IMR-90 (cell line): Measurements from ENCODE around the gene LETM1. TPM values are rescaled to one million over a fixed set of nuclear protein-coding genes. Genes with fewer than 3 reads are reported as not detected.

Experiments
- ATAC-seq: fragments of 200-7000 bp; cut with Tn5 transposase; 2 replicates; pipeline ENCODE4 v1.9.1; 2020; ENCODE audit warnings: low read depth, mild to moderate bottlenecking, moderate library complexity
- BruUV-seq: library from RNA; stranded (reverse); fragments of 400-500 nt; replicated peaks from 2 replicates; lab custom pipeline; 2021; lab: Mats Ljungman, UMichigan
- CTCF ChIA-PET: fragments of 300-600 bp; formaldehyde crosslinking; extraction: SDS; loops from one replicate; lab custom pipeline; 2021; ENCODE audit warnings: antibody characterized with exemption; lab: Yijun Ruan, JAX
- POLR2A ChIA-PET: fragments of 300-600 bp; sonication (Branson Sonifier 250); formaldehyde crosslinking; loops from one replicate; lab custom pipeline; 2022; ENCODE audit warnings: antibody characterized with exemption; ENCODE audit not compliant: unreplicated experiment; lab: Charles Lee
- DNase-seq: peaks from one replicate; pipeline ENCODE4 v3.0.0; 2013
- H2AFZ ChIP-seq: replicated peaks from 2 replicates; pipeline ENCODE3; 2013; ENCODE audit warnings: low read length, mild to moderate bottlenecking; ENCODE audit not compliant: poor library complexity
- H2AK5ac ChIP-seq: 2 replicates; pipeline ENCODE4 v1.6.1; 2013; ENCODE audit warnings: low read depth, low read length, inconsistent platforms
- H2AK9ac ChIP-seq: replicated peaks from 2 replicates; pipeline ENCODE3; 2013; ENCODE audit warnings: mild to moderate bottlenecking, low read depth, low read length, moderate library complexity; ENCODE audit not compliant: poor library complexity
- H2BK120ac ChIP-seq: 2 replicates; pipeline ENCODE4 v1.6.1; 2013; ENCODE audit warnings: low read depth, low read length, inconsistent platforms
- H2BK15ac ChIP-seq: 3 replicates; pipeline ENCODE4 v1.6.1; 2013; ENCODE audit warnings: low read depth, low read length, inconsistent platforms
- H2BK20ac ChIP-seq: 2 replicates; pipeline ENCODE4 v1.6.1; 2013; ENCODE audit warnings: low read depth, mild to moderate bottlenecking, inconsistent platforms, low read length, moderate library complexity
- H2BK5ac ChIP-seq: 2 replicates; pipeline ENCODE4 v1.6.1; 2013; ENCODE audit warnings: mild to moderate bottlenecking, low read depth, low read length, inconsistent platforms; ENCODE audit not compliant: poor library complexity, severe bottlenecking
- H3K14ac ChIP-seq: replicated peaks from 2 replicates; pipeline ENCODE4 v1.6.1; 2013; ENCODE audit warnings: low read depth, low read length, inconsistent platforms
- H3K18ac ChIP-seq: 2 replicates; pipeline ENCODE4 v1.6.1; 2013; ENCODE audit warnings: low read depth, low read length, control low read depth
- H3K23ac ChIP-seq: 2 replicates; pipeline ENCODE4 v1.6.1; 2013; ENCODE audit warnings: low read depth, low read length, inconsistent platforms
- H3K27ac ChIP-seq: 2 replicates; pipeline ENCODE4 v1.5.1; 2013; ENCODE audit warnings: mild to moderate bottlenecking, control low read depth, low read length; ENCODE audit not compliant: insufficient read depth
- H3K27me3 ChIP-seq: 2 replicates; pipeline ENCODE4 v1.6.1; 2013; ENCODE audit warnings: low read length; ENCODE audit not compliant: control insufficient read depth, insufficient read depth
- H3K36me3 ChIP-seq: 2 replicates; pipeline ENCODE4 v1.6.1; 2013; ENCODE audit warnings: low read length, mixed read lengths; ENCODE audit not compliant: control insufficient read depth, insufficient read depth
- H3K4ac ChIP-seq: 2 replicates; pipeline ENCODE4 v1.6.1; 2013; ENCODE audit warnings: low read depth, low read length, inconsistent platforms
- H3K4me1 ChIP-seq: 2 replicates; pipeline ENCODE4 v1.6.1; 2013; ENCODE audit warnings: low read length, mixed read lengths; ENCODE audit not compliant: control insufficient read depth, insufficient read depth
- H3K4me2 ChIP-seq: 2 replicates; pipeline ENCODE4 v1.6.1; 2013; ENCODE audit warnings: low read depth, mild to moderate bottlenecking, control low read depth, low read length, moderate library complexity
- H3K4me3 ChIP-seq: 2 replicates; pipeline ENCODE4 v1.5.1; 2013; ENCODE audit warnings: low read depth, mild to moderate bottlenecking, control low read depth, low read length, moderate library complexity; ENCODE audit not compliant: insufficient read depth
- H3K56ac ChIP-seq: 2 replicates; pipeline ENCODE4 v1.6.1; 2013; ENCODE audit warnings: low read length, inconsistent platforms; ENCODE audit not compliant: insufficient read depth; ENCODE audit errors: extremely low read depth
- H3K79me1 ChIP-seq, 2 experiments: 2 replicates each; pipeline ENCODE4 v1.6.1; 2013; ENCODE audit warnings: low read length in 2 of 2, inconsistent platforms in 1 of 2, low read depth in 1 of 2
- H3K9ac ChIP-seq: 2 replicates; pipeline ENCODE4 v1.6.1; 2013; ENCODE audit warnings: low read depth, low read length, control low read depth
- H3K9me1 ChIP-seq: 2 replicates; pipeline ENCODE4 v1.6.1; 2013; ENCODE audit warnings: low read length, inconsistent platforms; ENCODE audit not compliant: insufficient read depth
- H3K9me3 ChIP-seq: 2 replicates; pipeline ENCODE4 v1.6.1; 2013; ENCODE audit warnings: low read length; ENCODE audit not compliant: control insufficient read depth, insufficient read depth
- H4K20me1 ChIP-seq: 2 replicates; pipeline ENCODE4 v1.6.1; 2013; ENCODE audit warnings: low read length, inconsistent platforms; ENCODE audit not compliant: insufficient read depth
- H4K5ac ChIP-seq: 2 replicates; pipeline ENCODE4 v1.6.1; 2013; ENCODE audit warnings: mild to moderate bottlenecking, low read depth, low read length, control low read depth
- H4K8ac ChIP-seq, 2 experiments: 2 replicates each; pipeline ENCODE4 v1.6.1; 2013; ENCODE audit warnings: low read depth in 2 of 2, low read length in 2 of 2, control low read depth in 1 of 2, inconsistent platforms in 1 of 2
- H4K91ac ChIP-seq: 2 replicates; pipeline ENCODE4 v1.6.1; 2013; ENCODE audit warnings: low read depth, low read length, inconsistent platforms; ENCODE audit not compliant: insufficient read depth
- BHLHE40 ChIP-seq: fragments of 150-350 bp; IDR thresholded peaks from 2 replicates; pipeline ENCODE4 v1.6.1; 2016; ENCODE audit warnings: mild to moderate bottlenecking, low read depth, low read length
- MAFK ChIP-seq: IDR thresholded peaks from 2 replicates; pipeline ENCODE4 v1.6.1; 2012; ENCODE audit warnings: low read depth, low read length, improper control_type of control experiment
- MXI1 ChIP-seq: IDR thresholded peaks from 2 replicates; pipeline ENCODE4 v1.6.1; 2012; ENCODE audit warnings: low read depth, mild to moderate bottlenecking, low read length, moderate library complexity, borderline replicate concordance
- RAD21 ChIP-seq: IDR thresholded peaks from 2 replicates; pipeline ENCODE4 v1.6.1; 2012; ENCODE audit warnings: low read length, improper control_type of control experiment
- RFX5 ChIP-seq: IDR thresholded peaks from 2 replicates; pipeline ENCODE4 v1.8.0; 2012; ENCODE audit warnings: low read depth, mild to moderate bottlenecking, low read length, moderate library complexity
- SMC3 ChIP-seq: fragments of 150-350 bp; IDR thresholded peaks from 2 replicates; pipeline ENCODE4 v1.6.1; 2016; ENCODE audit warnings: low read depth, mild to moderate bottlenecking, antibody characterized with exemption, low read length, moderate library complexity
- USF2 ChIP-seq: fragments of 150-350 bp; IDR thresholded peaks from 2 replicates; pipeline ENCODE4 v1.6.1; 2017; ENCODE audit warnings: mild to moderate bottlenecking, antibody characterized with exemption, low read length, low read depth
- whole genome bisulfite sequencing, 2 experiments: methylation state at CpG; one replicate each; pipeline versions ENCODE4 v1.1.5 to v1.1.7; 2013; ENCODE audit warnings: missing lambda C conversion rate in 2 of 2; ENCODE audit not compliant: insufficient read length in 1 of 2; ENCODE audit errors: extremely low coverage in 2 of 2; 5-methylcytosine and 5-hydroxymethylcytosine counted together
- dilution Hi-C: fragments of 300-500 bp; cut with HindIII; formaldehyde crosslinking; loops from one replicate; pipeline ENCODE4 v1.14.3; 2018; ENCODE audit warnings: low sequenced_read_pairs; ENCODE audit not compliant: unreplicated experiment
- in situ Hi-C: fragments of 300-500 bp; cut with MboI; formaldehyde crosslinking; loops from 3 replicates; pipeline ENCODE4 v1.14.3; 2019; ENCODE audit warnings: low sequenced_read_pairs, inconsistent platforms, mixed read lengths
- intact Hi-C: fragments of 100-400 bp; cut with micrococcal nuclease; formaldehyde crosslinking; loops from 2 replicates; pipeline ENCODE4 v1.10.0; 2022
- polyA plus RNA-seq, 3 experiments: library from polyadenylated mRNA; depleted of rRNA; stranded (reverse); fragments of >200 nt; gene quantifications; 2 replicates each; pipeline ENCODE4 v1.2.3, GENCODE V29; 2012; ENCODE audit warnings: low replicate concordance in 1 of 3
- total RNA-seq: library from RNA; depleted of rRNA; stranded (reverse); fragments of >200 nt; gene quantifications from 2 replicates; pipeline ENCODE4 v1.2.3, GENCODE V29; 2012

Gene LETM1
- total and polyA plus RNA-seq, 2 of the 4 experiments (the other 2 are of a cell fraction): 25.0 to 49.3 TPM

GRCh38 chr4:1801286-1801958 lies 54.5 kb downstream of the LETM1 start:
- no peaks in the 10 kb centered on the region for H4K20me1 ChIP-seq
- no peaks in the 10 kb centered on the region for H3K36me3 ChIP-seq
- H2BK15ac ChIP-seq: no peak overlapping the region
- no peaks in the 10 kb centered on the region for H3K79me1 ChIP-seq
- no peak overlapping the region for H2AK5ac ChIP-seq
- no peak for TF ChIP-seq RFX5
- TF ChIP-seq SMC3: no peak
- TF ChIP-seq BHLHE40: no peak
- TF ChIP-seq MXI1: no peak
- no peak for TF ChIP-seq MAFK
- no peak for TF ChIP-seq RAD21
- no peak for TF ChIP-seq USF2
- dilution Hi-C loops (no loop called here), intact Hi-C loops (no loop called here), in situ Hi-C loops (no loop called here)
- ChIA-PET CTCF (interaction anchor here (0.5 kb wide), 1 partner anchor 111 kb away, joined by 3 read pairs; no protein-coding TSS in a partner anchor), POLR2A (no interaction called here)
- H3K9me1 ChIP-seq: no peaks in the 10 kb centered on the region
- H3K14ac ChIP-seq: no peak overlapping the region
- no peak overlapping the region for H3K4ac ChIP-seq
- no peaks in the 10 kb centered on the region for H3K9me3 ChIP-seq
- H3K4me3 ChIP-seq: no peak overlapping the region
- no peak overlapping the region for H2BK120ac ChIP-seq
- H3K9ac ChIP-seq: no peak overlapping the region
- H3K23ac ChIP-seq: no peak overlapping the region
- H3K18ac ChIP-seq: no peak overlapping the region
- H4K91ac ChIP-seq: no peak overlapping the region
- no peak overlapping the region for H3K27ac ChIP-seq
- H2BK5ac ChIP-seq: no peak overlapping the region
- H3K4me1 ChIP-seq: no peaks in the 10 kb centered on the region; the same call in 1 of the 2 replicates
- ATAC-seq (no peak), DNase-seq (no peak)
- H3K27me3 ChIP-seq: peaks cover 9% of the 10 kb centered on the region
- no peak overlapping the region for H2BK20ac ChIP-seq
- no TSS peak for BruUV-seq
- H3K56ac ChIP-seq: no peak overlapping the region
- H4K5ac ChIP-seq: no peak overlapping the region
- H2AFZ ChIP-seq: no peak overlapping the region
- no peak overlapping the region for H2AK9ac ChIP-seq
- H3K4me2 ChIP-seq: no peak overlapping the region
- WGBS, 2 experiments: 90% methylated on average over 25 of the region's 56 CpGs; no CpG with 5 or more reads in 1 of the 2 experiments
- H4K8ac ChIP-seq: no peak overlapping the region
